ENCODE measurements around the gene NR1I3.

DNA sequence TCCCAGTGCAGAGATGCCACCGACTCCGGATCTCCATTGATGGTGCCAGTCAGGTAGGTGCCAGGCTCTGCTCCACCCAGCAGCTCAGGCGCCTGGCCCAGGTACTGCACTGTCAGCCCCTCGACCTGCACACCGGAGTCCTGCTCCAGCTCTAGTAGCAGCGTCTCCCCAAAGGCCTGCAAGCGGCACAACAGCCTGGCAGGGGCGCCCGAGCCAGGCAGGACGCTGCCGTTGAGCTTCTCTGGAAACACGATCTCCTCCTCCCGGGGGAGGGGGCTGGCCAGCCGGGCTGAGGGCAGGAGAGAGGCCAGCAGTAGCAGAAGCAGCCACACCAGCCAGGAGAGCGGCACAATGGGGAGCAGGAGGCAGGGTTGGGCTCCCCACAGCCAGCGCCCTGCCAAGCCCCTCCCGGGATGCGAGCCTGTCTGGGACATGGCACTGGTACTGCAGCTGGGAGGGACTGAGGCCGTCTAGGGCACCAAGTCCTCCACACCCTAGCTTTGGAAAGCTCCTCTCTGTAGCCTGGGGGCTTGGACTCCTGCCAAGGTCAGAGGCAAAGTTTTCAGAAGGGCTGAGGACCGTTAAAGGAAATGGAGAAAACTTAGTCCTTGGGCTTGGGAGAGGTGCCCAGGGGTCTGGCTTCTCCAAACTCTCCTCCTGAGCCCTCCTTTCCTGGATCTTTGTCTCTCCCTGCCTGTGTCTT is 39.7 kb downstream of the NR1I3 start:
- TF ChIP-seq, protein P1, sequence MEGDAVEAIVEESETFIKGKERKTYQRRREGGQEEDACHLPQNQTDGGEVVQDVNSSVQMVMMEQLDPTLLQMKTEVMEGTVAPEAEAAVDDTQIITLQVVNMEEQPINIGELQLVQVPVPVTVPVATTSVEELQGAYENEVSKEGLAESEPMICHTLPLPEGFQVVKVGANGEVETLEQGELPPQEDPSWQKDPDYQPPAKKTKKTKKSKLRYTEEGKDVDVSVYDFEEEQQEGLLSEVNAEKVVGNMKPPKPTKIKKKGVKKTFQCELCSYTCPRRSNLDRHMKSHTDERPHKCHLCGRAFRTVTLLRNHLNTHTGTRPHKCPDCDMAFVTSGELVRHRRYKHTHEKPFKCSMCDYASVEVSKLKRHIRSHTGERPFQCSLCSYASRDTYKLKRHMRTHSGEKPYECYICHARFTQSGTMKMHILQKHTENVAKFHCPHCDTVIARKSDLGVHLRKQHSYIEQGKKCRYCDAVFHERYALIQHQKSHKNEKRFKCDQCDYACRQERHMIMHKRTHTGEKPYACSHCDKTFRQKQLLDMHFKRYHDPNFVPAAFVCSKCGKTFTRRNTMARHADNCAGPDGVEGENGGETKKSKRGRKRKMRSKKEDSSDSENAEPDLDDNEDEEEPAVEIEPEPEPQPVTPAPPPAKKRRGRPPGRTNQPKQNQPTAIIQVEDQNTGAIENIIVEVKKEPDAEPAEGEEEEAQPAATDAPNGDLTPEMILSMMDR (conservative IDR thresholded peaks at IDR 0.05): no peak
- no peak for TF ChIP-seq EZH2 (IDR thresholded peaks at IDR 0.05; ENCODE audit: low read depth)

Measured in PC-9 (cell line).